Breast epithelium (tissue), 3 donors: ENCODE data around the gene ZNF687.

ENCODE experiments used
- CTCF ChIP-seq, 3 donors: fragments of 450-650 bp; IDR thresholded peaks; one replicate each; pipeline ENCODE4 v1.5.1; 2016 to 2017; ENCODE audit warnings: antibody characterized with exemption in 3 of 3, mild to moderate bottlenecking in 3 of 3, moderate library complexity in 3 of 3
- POLR2A ChIP-seq: fragments of 450-650 bp; IDR thresholded peaks from one replicate; pipeline ENCODE4 v1.6.1; 2016; ENCODE audit warnings: antibody characterized with exemption, mild to moderate bottlenecking, moderate library complexity
- POLR2AphosphoS5 ChIP-seq, 3 donors: sonication (generic); formaldehyde crosslinking; IDR thresholded peaks; one replicate each; pipeline ENCODE4 v1.6.1; 2017; ENCODE audit warnings: antibody characterized with exemption in 3 of 3

- TF ChIP-seq POLR2A (no peak), CTCF (IDR thresholded peaks at IDR 0.05) (no peak), POLR2AphosphoS5 (IDR thresholded peaks at IDR 0.05) (peak in 2 of 3 donors; percentile 41 to 67)
Observed at GRCh38 chr1:151314137-151314875, 32.2 kb downstream of the ZNF687 start.
